ENCODE measurements around the gene ELAPOR1.
"Not testable (repeated sequence)": the region's sequence is repeated elsewhere in the genome, so short reads cannot be mapped to it uniquely, and the experiment has no call there.

ELAPOR1 gene

GRCh38 chr1:109135940-109136339 lies 22.0 kb downstream of the ELAPOR1 start:
- no peaks in the 10 kb centered on the region; the same call in 1 of the 2 replicates for H3K27me3 ChIP-seq

GRCh38 chr1:109136766-109137165 lies 22.9 kb downstream of the ELAPOR1 start:
- Histone ChIP-seq H3K9me3 (no peaks in the 10 kb centered on the region), H3K36me3 (no peaks in the 10 kb centered on the region)

More at GRCh38 chr1:109135940-109136339, 22.0 kb downstream of the ELAPOR1 start:
- no peak for TF ChIP-seq CTCF (IDR thresholded peaks at IDR 0.05; ENCODE audit: low read depth, low read length)
- peaks cover 14% of the 10 kb centered on the region for H3K4me1 ChIP-seq
- no peak overlapping the region for H3K4me3 ChIP-seq (ENCODE audit: low read depth, low read length)
- H3K36me3 ChIP-seq = no peaks in the 10 kb centered on the region
- no peaks in the 10 kb centered on the region for H3K9me3 ChIP-seq
- no peak for DNase-seq

GRCh38 chr1:109137958-109138357 lies 24.0 kb downstream of the ELAPOR1 start:
- H3K4me1 ChIP-seq = peaks cover 14% of the 10 kb centered on the region
- no peak for DNase-seq
- no peaks in the 10 kb centered on the region for H3K9me3 ChIP-seq
- no peaks in the 10 kb centered on the region for H3K36me3 ChIP-seq
- TF ChIP-seq CTCF (IDR thresholded peaks at IDR 0.05; ENCODE audit: low read depth, low read length) = no peak
- no peaks in the 10 kb centered on the region; the same call in 1 of the 2 replicates for H3K27me3 ChIP-seq
- H3K4me3 ChIP-seq (ENCODE audit: low read depth, low read length) = no peak overlapping the region

More at GRCh38 chr1:109136766-109137165, 22.9 kb downstream of the ELAPOR1 start:
- no peak for DNase-seq
- Histone ChIP-seq H3K4me3 (ENCODE audit: low read depth, low read length) (no peak overlapping the region), H3K4me1 (peaks cover 14% of the 10 kb centered on the region), H3K27me3 (no peaks in the 10 kb centered on the region; the same call in 1 of the 2 replicates)
- no peak for TF ChIP-seq CTCF (IDR thresholded peaks at IDR 0.05; ENCODE audit: low read depth, low read length)

GRCh38 chr1:109138358-109138757 lies 24.4 kb downstream of the ELAPOR1 start:
- Histone ChIP-seq H3K4me3 (ENCODE audit: low read depth, low read length) (no peak overlapping the region), H3K4me1 (peaks cover 14% of the 10 kb centered on the region), H3K36me3 (no peaks in the 10 kb centered on the region), H3K9me3 (no peaks in the 10 kb centered on the region), H3K27me3 (no peaks in the 10 kb centered on the region; the same call in 1 of the 2 replicates)
- DNase-seq = no peak
- TF ChIP-seq CTCF (IDR thresholded peaks at IDR 0.05; ENCODE audit: low read depth, low read length) = no peak

GRCh38 chr1:109140392-109140791 lies 26.5 kb downstream of the ELAPOR1 start:
- Histone ChIP-seq H3K4me1 (no peaks in the 10 kb centered on the region), H3K36me3 (no peaks in the 10 kb centered on the region), H3K9me3 (no peaks in the 10 kb centered on the region), H3K27me3 (no peaks in the 10 kb centered on the region), H3K4me3 (ENCODE audit: low read depth, low read length) (no peak overlapping the region)
- TF ChIP-seq CTCF (IDR thresholded peaks at IDR 0.05; ENCODE audit: low read depth, low read length) = no peak
- no peak for DNase-seq

- no peaks in the 10 kb centered on the region for H3K4me1 ChIP-seq
- TF ChIP-seq CTCF (IDR thresholded peaks at IDR 0.05; ENCODE audit: low read depth, low read length) = no peak
- no peaks in the 10 kb centered on the region for H3K9me3 ChIP-seq
- H3K36me3 ChIP-seq = no peaks in the 10 kb centered on the region
- H3K27me3 ChIP-seq = no peaks in the 10 kb centered on the region
- no peak for DNase-seq
- no peak overlapping the region for H3K4me3 ChIP-seq (ENCODE audit: low read depth, low read length)
Measured at GRCh38 chr1:109142260-109142659, 28.3 kb downstream of the ELAPOR1 start.

GRCh38 chr1:109142725-109143124 lies 28.8 kb downstream of the ELAPOR1 start:
- H3K9me3 ChIP-seq, H3K27me3 ChIP-seq: not testable (repeated sequence)

More at GRCh38 chr1:109142725-109143124, 28.8 kb downstream of the ELAPOR1 start:
- H3K4me3 ChIP-seq (ENCODE audit: low read depth, low read length); DNase-seq; H3K36me3 ChIP-seq; H3K4me1 ChIP-seq: not testable (repeated sequence)

Measured in BE2C (cell line).